ENCODE data around the gene CHRFAM7A.
"Not testable (repeated sequence)": the region's sequence is repeated elsewhere in the genome, so short reads cannot be mapped to it uniquely, and the experiment has no call there.

DNA sequence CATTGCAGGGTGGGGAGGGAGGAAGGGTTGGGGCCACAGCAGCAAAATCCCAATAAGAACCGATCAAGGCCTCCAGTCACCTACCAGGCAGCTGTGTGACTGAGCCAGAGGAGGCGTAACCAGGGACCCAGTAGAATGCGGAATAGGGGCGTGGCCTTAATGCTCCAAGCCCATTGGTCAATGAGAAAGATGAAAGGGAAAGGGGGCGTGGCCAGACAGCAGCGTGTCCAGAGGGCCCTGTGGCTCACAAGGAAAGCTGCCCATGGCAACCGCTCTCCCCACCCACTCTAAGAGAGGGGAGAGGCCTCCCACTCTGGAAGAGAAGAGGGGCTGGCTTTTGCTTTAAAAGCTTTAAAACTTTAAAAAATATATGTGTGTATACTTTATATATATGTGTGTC lies 20.8 kb upstream of the CHRFAM7A start, which contains the start of gene GOLGA8R:
- TF ChIP-seq, protein P1, sequence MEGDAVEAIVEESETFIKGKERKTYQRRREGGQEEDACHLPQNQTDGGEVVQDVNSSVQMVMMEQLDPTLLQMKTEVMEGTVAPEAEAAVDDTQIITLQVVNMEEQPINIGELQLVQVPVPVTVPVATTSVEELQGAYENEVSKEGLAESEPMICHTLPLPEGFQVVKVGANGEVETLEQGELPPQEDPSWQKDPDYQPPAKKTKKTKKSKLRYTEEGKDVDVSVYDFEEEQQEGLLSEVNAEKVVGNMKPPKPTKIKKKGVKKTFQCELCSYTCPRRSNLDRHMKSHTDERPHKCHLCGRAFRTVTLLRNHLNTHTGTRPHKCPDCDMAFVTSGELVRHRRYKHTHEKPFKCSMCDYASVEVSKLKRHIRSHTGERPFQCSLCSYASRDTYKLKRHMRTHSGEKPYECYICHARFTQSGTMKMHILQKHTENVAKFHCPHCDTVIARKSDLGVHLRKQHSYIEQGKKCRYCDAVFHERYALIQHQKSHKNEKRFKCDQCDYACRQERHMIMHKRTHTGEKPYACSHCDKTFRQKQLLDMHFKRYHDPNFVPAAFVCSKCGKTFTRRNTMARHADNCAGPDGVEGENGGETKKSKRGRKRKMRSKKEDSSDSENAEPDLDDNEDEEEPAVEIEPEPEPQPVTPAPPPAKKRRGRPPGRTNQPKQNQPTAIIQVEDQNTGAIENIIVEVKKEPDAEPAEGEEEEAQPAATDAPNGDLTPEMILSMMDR (IDR thresholded peaks at IDR 0.05 in 4 of 5, conservative IDR thresholded peaks at IDR 0.05 in 1 of 5) = not testable (repeated sequence)
- TF ChIP-seq POLR2A (IDR thresholded peaks at IDR 0.05) = not testable (repeated sequence)

Measured in gastrocnemius medialis (tissue), 4 donors.